ENCODE results near the gene TMC7.

The TMC7 gene

DNA sequence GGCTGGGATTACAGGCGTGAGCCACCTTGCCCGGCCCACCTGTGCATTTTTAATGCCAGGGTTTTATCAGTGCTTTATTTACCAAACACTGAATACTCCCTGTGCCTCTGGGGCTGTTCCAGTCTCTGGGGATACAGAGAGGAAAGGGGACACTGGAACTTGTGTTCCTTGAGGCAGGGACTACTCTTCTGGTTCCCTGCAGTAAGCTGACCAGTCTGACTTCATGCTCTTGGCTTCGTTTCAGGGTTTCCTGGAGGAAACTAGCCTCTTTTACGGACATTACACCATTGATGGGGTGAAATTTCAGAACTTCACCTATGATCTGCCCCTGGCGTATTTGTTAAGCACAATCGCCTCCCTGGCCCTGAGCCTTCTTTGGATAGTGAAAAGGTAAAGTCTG, 46.2 kb downstream of the TMC7 start:
- no peak for DNase-seq (ENCODE audit: low read depth in 2 of 2)

DNA sequence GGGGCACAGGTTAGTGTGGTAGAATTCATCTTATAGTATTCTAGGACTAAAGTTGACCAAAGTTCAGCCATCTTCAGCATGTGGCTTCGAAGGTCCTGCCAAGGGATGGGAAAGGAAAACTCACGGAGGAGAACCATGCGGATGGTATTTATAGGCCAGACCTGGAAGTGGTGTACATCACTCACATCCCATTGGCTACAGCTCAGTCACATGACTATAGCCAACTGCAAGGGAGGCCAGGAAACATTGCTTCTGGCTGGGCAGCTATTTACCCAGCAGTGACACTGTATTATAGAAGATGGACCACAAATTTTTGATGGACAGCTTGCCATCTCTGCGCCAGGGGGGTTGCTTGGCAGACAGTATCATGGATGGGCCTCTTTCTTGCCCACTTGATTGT, 48.0 kb downstream of the TMC7 start:
- no peak for DNase-seq (ENCODE audit: low read depth in 2 of 2)

DNA sequence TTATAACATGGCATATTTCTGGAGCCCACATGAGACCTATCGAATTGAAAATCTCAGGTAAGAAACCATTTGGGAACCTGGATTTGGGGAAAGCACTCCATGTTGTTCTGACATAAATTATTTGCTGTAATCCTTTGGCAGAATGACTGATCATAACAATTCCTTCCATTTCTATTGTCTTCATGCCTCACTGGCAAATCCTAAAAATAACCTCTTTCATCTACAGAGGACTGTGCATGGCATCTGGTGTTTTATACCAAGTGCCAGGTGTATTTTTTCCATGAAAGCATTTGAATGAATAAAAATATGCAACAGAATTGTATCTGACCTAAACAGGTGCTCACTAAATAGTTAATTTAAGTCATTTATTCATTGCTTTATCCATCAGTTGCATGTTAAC, 50.0 kb downstream of the TMC7 start:
- DNase-seq (ENCODE audit: low read depth in 2 of 2), result no peak

DNA sequence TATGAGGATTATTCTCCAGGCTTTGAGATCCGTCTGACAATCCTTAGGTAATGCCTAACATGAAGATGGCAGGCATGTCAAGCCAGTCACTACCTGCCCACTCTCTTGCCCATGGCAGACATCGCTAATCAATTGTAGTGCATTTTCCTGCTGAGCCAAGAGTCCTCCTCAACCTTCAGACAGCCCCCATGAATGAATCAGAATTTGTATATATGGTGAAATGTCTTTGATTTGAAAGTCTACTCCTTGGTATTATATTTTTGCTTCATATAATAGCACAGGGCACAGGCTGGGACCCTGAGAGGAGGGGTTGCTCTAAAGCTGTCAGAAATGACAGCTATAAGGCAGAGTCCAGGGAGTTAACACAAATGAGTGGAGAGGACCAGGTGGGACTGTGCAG, 56.7 kb downstream of the TMC7 start:
- no peak for DNase-seq (ENCODE audit: low read depth in 2 of 2)

- DNase-seq (ENCODE audit: low read depth in 2 of 2), result no peak
These were observed 61.0 kb downstream of the TMC7 start for GRCh38 chr16:19044769-19045168.

- DNase-seq (ENCODE audit: low read depth in 2 of 2), result no peak
These were observed 62.3 kb downstream of the TMC7 start for GRCh38 chr16:19046062-19046461.

DNA sequence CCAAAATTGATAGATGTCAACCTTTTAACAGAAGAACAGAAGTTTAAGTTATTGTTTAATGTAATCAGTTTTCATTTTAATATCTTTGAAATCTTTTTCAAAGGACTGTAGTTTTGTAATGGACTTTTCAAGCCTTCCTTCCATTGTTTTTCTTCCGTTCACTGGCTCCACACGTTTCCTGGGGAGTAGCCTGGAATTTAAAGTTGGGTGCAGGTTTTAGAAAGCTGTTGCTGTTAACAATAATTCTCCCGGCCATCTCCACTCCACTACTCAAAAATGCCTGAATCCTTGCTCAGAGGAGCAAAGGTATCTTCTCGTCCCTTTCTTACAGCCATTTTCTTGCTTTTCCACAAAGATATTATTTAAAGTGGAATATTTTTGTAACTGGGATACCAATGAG, 79.0 kb downstream of the TMC7 start:
- DNase-seq (ENCODE audit: low read depth in 2 of 2), result no peak

DNA sequence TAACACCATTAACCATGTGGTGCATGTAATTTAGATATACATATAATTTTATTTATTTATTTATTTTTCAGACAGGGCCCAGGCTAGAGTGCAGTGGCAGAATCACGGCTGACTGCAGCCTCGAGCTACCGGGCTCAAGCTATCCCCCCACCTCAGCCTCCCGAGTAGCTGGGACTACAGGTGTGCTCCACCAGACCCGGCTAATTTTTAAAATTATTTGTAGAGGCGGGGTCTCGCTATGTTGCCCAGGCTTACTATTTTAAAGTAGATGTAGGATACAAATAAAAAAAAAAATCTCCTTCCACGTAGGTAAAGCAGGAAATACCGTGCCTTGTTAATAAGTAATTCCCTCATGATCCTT, 83.2 kb downstream of the TMC7 start:
- DNase-seq (ENCODE audit: low read depth in 2 of 2), result no peak

DNA sequence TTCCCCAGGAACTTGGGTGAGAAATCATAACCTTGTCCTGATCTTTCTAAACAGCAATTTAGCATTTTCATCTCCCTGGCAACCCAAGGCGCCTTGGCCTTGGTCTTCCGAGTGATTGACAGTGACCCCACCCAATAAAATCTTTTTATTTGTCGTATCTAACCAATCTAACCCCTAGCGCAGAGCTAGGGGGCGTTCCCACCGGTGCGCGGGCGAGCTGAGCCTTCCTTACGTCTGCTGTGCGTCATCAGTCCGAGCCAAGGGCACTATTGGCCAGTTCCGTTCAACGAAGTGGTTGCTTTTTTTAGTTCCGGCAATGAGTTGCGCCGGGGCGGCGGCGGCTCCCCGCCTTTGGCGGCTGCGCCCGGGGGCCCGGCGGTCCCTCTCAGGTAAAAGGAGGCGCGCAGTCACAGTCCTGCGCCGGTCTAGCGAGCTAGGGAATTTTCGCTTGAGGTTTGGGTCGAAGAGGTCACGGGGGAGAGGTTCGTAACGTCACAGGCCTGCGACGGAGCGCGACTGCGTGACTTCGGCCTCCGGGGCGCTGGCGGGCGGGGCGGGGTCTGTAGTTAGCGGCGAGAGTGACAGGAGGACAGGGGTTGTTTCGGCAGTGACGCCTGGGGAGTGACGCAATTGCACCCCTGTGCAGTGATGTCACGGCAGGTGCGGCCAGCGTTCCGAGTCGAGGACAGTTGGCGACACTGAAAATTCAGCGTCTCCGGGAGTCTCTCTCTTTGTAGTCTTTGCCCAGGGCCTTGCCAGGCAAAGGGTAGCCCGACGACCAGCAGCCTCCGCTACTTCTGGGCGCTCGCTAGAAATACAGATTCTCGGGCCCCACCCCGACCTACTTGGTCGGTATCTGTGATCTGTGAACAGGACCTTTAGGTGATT, 83.9 kb downstream of the TMC7 start, which contains the start of gene COQ7:
Gene COQ7, plus strand, starts transcription at position 266 of the 888 bp plus-strand sequence. Its CDS starts 51 bp downstream, at position 317.
- peak; percentile 92 to 96 for DNase-seq (ENCODE audit: low read depth in 2 of 2)

GRCh38 chr16:19068237-19068815, 84.6 kb downstream of the TMC7 start:
- no peak for DNase-seq (ENCODE audit: low read depth in 2 of 2)

DNA sequence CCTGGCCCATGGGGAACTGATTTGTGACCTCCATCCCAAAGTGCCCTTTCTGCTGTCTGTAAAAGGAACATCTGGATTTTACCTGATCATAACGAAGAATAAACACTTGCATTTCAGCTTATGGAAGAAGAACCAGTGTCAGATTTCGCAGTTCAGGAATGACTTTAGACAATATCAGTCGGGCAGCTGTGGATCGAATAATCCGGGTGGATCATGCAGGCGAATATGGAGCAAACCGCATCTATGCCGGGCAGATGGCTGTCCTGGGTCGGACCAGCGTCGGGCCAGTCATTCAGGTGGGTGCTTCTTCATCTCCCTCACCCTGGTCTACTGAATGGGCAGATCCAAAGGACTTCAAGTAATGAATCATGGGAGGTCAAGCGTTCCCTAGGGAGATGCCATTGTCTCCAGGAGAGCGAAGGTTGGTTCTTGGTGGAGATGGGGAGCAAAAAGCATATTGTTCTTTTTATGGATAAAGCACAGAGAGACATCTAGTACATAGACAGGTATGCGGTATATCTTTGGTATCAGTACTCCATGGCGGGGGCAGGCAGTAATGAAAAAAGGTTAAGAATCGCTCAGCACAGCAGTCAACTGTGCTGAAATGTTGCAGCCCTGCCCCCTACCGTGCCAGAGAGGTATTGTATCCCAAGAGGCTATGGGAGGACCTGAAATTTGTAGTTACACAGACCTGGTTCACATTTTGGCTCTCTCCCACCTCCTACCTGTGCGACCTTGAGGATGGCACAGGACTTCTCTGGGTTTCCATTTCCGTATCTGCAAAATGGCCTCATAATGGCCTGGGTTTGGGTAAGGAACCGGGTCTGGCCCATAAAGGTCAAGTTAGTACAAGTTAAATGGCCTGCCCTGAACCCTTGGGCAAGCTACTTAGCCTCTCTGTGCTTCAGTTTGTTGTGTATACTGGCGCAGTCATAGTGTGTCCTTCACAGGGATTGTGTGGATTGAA, 88.4 kb downstream of the TMC7 start:
- DNase-seq (ENCODE audit: low read depth in 2 of 2), result no peak

GRCh38 chr16:19073344-19073743, 89.6 kb downstream of the TMC7 start:
- no peak for DNase-seq (ENCODE audit: low read depth in 2 of 2)

DNA sequence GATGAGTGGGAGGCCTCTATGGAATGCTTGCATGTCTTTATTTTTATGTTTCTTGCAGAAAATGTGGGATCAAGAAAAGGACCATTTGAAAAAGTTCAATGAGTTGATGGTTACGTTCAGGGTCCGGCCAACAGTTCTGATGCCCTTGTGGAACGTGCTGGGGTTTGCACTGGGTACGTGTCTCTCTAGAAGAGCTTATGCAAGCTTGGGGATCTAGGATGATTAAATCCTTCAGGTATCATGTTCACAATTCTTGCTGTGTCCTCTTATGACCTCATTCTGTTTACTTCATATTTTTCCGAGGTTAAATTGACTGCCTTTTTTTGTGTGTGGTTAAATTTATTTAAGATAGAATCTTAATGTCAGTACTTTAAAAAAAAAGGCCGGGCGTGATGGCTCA, 90.1 kb downstream of the TMC7 start:
- DNase-seq (ENCODE audit: low read depth in 2 of 2), result no peak

GRCh38 chr16:19075511-19075910, 91.8 kb downstream of the TMC7 start:
- DNase-seq (ENCODE audit: low read depth in 2 of 2), result no peak

DNA sequence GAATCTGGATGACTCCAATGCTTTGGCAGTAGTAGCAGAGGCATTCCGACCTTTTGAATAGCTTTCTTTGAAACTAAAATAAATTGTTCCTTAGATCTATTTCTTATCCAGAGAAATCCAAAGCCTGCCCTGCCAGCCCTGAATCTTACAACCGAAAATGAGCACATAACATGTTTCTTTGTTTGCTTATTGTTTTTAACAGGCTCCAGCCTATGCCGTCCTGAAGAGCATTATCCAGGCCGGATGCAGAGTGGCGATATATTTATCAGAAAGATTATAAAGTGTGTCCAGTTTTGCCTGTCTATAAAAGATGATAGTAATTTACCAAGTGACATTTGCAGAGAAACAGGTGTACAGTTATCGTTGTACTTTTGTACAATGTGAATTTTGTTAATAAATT, 94.1 kb downstream of the TMC7 start:
- no peak for DNase-seq (ENCODE audit: low read depth in 2 of 2)

- no peak for DNase-seq (ENCODE audit: low read depth in 2 of 2)
These were observed 99.9 kb downstream of the TMC7 start for GRCh38 chr16:19083670-19084069.

GRCh38 chr16:19084139-19084538, 100.4 kb downstream of the TMC7 start:
- DNase-seq (ENCODE audit: low read depth in 2 of 2), result no peak

GRCh38 chr16:19084879-19085278, 101.1 kb downstream of the TMC7 start:
- DNase-seq (ENCODE audit: low read depth in 2 of 2), result no peak

GRCh38 chr16:19085679-19086200, 102.0 kb downstream of the TMC7 start:
- DNase-seq (ENCODE audit: low read depth in 2 of 2), result no peak

DNA sequence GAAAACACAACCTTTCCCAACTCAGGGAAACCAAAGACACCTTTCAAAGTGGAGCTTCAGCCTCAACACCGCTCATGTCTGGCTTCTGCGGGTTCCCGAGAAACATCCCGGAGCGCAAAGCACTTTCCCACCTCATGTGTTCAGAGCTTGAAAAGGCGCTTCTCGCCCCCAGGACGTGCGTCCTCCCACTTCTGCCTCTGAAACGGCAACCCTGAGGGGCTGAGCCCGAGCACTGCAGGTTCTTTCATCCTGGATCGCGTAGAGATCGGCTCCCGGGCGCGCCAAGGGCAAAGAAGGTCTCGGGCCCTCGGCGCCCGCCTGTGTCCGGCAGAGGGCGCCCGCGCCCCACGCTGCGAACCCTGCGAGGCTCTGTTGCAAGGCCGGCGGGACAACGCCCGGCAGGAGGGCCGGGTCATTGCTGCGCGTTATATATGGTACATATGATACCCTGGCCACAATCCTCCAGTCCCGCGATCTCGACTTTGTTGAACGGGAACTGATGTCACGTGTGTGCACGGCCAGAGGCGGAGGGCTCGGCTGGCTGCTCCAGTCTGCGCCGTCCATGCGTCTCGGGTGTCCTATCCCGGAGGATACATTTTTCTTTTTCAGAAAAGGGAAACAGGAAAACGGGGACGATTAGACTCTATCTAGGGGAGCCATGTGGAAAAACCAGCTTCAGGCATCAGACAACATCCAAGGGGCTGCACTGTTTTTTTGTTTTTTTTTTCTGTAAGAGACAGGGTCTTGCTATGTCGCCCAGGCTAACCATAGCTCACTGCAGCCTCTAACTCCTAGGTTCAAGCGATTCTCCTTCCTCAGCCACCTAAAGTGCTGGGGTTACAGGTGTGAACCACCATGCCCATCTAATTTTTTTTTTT, 102.8 kb downstream of the TMC7 start:
- peak; percentile 37 to 59 for DNase-seq (ENCODE audit: low read depth in 2 of 2)

DNA sequence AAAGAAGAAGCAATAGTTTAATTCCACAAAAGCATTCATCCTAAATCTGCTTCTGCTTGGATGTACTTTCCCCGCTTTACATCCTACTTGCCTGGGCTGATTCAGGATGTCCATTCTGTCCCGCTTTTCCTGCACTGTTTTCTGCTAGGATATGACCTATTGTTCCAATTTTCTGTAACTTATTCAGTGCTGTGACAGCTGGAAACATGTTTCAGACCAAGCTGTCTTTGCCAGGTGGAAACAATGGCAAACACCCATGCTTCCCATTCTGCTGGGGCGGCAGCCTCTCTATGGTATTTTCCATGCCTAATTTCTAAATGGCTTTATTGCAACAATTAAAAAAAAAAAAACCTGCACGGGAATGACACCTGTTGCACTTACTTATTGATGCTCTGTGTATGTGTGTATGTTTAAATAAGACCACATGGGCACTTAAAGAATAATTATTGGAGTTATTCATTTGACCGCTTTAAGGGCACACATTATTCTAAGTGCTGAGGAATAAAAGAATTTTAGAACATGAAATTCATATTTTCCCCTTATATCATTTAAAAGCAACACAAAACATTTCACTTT, 104.7 kb downstream of the TMC7 start:
- DNase-seq (ENCODE audit: low read depth in 2 of 2), result no peak
